HT1080 (cell line): ENCODE data around the gene L3MBTL4. TPM values are rescaled to one million over a fixed set of nuclear protein-coding genes. Genes with fewer than 3 reads are reported as not detected.
"Not testable (repeated sequence)": the region's sequence is repeated elsewhere in the genome, so short reads cannot be mapped to it uniquely, and the experiment has no call there.

Experiments used
- DNase-seq: peaks from one replicate; pipeline ENCODE4 v3.0.0-alpha.2; 2015; ENCODE audit warnings: low read depth
- total RNA-seq: library from RNA; depleted of rRNA; stranded (reverse); fragments of >200 nt; shearing (Covaris generic); gene quantifications from 2 replicates; pipeline ENCODE4 v1.2.3, GENCODE V29; 2014

The L3MBTL4 gene
- total RNA-seq, 1 experiment from 2014 or later = 0.43 TPM

- no peak for DNase-seq
Observed at GRCh38 chr18:6200204-6200774, 214.4 kb downstream of the L3MBTL4 start.

GRCh38 chr18:6199777-6200176, 214.9 kb downstream of the L3MBTL4 start:
- DNase-seq = no peak

- no peak for DNase-seq
Observed at GRCh38 chr18:6198585-6198984, 216.1 kb downstream of the L3MBTL4 start.

GRCh38 chr18:6194640-6195039, 220.1 kb downstream of the L3MBTL4 start:
- no peak for DNase-seq

GRCh38 chr18:6185782-6186181, 228.9 kb downstream of the L3MBTL4 start:
- DNase-seq = not testable (repeated sequence)

GRCh38 chr18:6174983-6175745, 239.5 kb downstream of the L3MBTL4 start:
- no peak for DNase-seq

GRCh38 chr18:6170604-6171003, 244.1 kb downstream of the L3MBTL4 start:
- no peak for DNase-seq

- no peak for DNase-seq
Observed at GRCh38 chr18:6161549-6161948, 253.2 kb downstream of the L3MBTL4 start.

GRCh38 chr18:6159426-6159825, 255.3 kb downstream of the L3MBTL4 start:
- no peak for DNase-seq

GRCh38 chr18:6158958-6159357, 255.8 kb downstream of the L3MBTL4 start:
- no peak for DNase-seq

- DNase-seq = no peak
Observed at GRCh38 chr18:6156446-6156845, 258.3 kb downstream of the L3MBTL4 start.

- no peak for DNase-seq
Observed at GRCh38 chr18:6155707-6156106, 259.0 kb downstream of the L3MBTL4 start.

GRCh38 chr18:6150430-6150829, 264.3 kb downstream of the L3MBTL4 start:
- DNase-seq = no peak

GRCh38 chr18:6146307-6146661, 268.4 kb downstream of the L3MBTL4 start:
- no peak for DNase-seq

GRCh38 chr18:6145645-6146306, 268.9 kb downstream of the L3MBTL4 start:
- DNase-seq = no peak

- DNase-seq = no peak
Observed at GRCh38 chr18:6139007-6139406, 275.7 kb downstream of the L3MBTL4 start.

GRCh38 chr18:6135901-6136300, 278.8 kb downstream of the L3MBTL4 start:
- DNase-seq = not testable (repeated sequence)

- DNase-seq = not testable (repeated sequence)
Observed at GRCh38 chr18:6135029-6135428, 279.7 kb downstream of the L3MBTL4 start.

- DNase-seq = no peak
Observed at GRCh38 chr18:6132751-6133368, 281.9 kb downstream of the L3MBTL4 start.

GRCh38 chr18:6120820-6121279, 293.9 kb downstream of the L3MBTL4 start:
- no peak for DNase-seq

GRCh38 chr18:6119761-6120160, 294.9 kb downstream of the L3MBTL4 start:
- DNase-seq = no peak

GRCh38 chr18:6118080-6118479, 296.6 kb downstream of the L3MBTL4 start:
- DNase-seq = no peak
